HT-29 (cell line): ENCODE measurements around the gene WDR17. TPM values are rescaled to one million over a fixed set of nuclear protein-coding genes. Genes with fewer than 3 reads are reported as not detected.
A peak's percentile ranks its signal among the peaks of the same experiment; 100 is the strongest.

Experiments used
- DNase-seq: peaks from one replicate; pipeline ENCODE4 v3.0.0-alpha.2; 2015; ENCODE audit warnings: low spot score
- total RNA-seq: library from RNA; depleted of rRNA; stranded (reverse); fragments of >200 nt; shearing (Covaris generic); gene quantifications from 2 replicates; pipeline ENCODE4 v1.2.3, GENCODE V29; 2014; rRNA removed

The WDR17 gene
- not detected in 2 replicates for total RNA-seq

DNA sequence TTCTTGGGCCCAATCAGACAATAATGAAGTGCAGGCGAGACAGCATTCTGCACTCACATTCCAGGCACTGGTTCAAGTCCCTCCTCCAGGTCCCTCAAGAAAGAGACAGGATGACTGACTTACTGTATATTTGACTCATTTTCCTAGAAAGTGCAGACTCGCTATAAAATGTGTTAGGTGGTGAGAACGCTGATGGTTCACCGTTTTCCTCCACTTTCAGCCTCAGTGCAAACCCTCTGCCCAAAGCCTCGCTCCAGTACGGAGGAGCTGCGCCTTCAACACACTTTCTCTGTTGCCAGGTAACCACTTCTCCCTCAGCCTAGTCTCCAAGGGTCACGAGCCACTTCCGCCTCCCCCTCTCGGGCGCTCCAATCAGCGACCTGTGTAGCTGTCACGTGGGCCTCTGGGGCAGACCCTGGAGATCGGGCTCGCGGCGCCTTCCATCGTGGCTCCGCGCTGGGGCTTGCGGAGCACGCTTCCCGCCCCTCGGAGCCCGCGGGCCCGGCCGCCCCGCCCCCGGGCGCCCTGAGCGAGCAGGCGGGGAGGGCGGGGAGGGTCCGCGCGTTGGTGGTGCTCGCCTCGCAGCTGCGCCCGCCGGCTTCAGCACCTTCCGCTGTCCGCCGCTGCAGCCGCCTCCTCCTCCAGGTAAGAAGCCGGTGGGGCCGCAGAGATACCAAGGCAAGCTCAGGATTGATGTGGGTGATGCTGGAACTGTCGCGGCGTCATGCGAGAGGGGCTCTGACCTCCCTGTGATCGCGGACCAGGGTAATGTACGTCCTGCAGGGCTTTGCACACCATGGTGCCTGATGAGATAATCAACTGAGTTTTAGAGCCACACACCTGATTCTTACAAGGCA, at the start of gene WDR17:
Gene WDR17 (plus strand): TSS at position 407 of the 857 bp plus-strand sequence. CDS start 45,740 bp downstream, outside the sequence.
- DNase-seq = no peak

- no peak for DNase-seq
These were observed 49.0 kb upstream of the WDR17 start for GRCh38 chr4:176016601-176017000.

DNA sequence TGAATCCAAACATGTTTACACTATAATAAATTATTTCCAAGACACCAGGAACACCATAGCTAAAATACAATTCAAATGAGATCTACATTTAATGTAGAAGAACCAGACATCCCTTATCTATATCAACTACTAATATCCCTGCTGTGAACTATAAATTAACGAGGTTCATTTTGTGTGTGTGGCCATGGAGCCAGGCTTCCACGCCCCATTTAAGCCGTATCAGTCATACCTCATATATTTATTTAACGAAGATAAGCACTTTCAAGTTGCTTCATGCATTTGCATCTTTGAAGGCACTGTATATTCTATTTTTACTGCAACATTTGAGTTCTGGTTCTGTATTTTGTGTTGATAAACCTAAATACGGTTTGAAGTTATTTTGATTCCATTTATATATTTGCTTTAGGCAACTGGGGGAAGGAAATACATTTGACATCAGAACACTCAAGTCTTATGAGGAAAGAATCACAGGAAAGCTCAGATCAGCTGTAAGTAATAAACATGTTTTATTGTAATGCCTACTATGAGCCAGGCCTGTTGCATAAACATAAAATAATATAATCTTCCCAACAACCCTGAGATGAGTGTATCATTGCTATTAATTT, 45.1 kb upstream of the WDR17 start:
- no peak for DNase-seq

- no peak for DNase-seq
These were observed 35.2 kb upstream of the WDR17 start for GRCh38 chr4:176030391-176030790.

DNA sequence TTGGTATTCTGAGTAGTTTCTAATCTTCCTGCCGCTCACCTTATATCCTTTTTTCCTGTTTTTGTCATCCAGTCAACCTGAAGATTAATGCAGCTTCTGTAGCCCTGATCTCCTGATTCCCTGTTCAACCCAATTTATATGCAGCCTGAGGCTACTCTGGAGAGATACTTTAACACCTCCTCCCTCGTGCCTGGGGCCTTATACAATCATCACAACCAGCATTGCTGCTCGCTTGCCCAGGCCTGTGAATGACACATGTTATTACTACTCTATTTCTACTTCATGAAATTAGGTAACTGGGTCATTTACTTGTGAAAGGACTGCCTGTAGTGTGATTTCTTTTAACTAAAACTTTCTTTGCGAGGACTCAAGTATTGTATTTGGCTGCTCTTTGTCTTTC, 33.7 kb upstream of the WDR17 start:
- no peak for DNase-seq

- no peak for DNase-seq
These were observed 33.2 kb upstream of the WDR17 start for GRCh38 chr4:176032454-176032853.

DNA sequence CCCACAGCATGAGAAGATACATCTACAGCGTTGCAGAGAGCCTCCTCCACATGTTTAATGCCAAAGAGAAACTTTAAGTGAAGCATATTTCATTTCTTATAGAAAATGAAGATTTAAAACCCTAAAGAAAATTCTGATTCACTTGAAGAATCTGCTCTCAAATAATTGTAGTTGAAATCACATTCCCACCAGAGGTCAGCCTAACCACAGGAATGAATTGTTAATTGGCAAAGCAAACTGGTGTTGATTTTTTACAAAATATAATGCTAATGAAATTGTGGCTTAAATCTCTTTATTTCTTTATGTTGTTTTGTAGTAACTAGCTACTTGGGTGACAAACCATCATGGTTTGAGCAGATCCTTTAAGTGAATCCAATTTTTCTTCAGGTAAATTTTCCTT, 31.1 kb upstream of the WDR17 start:
- DNase-seq = peak; percentile 16

DNA sequence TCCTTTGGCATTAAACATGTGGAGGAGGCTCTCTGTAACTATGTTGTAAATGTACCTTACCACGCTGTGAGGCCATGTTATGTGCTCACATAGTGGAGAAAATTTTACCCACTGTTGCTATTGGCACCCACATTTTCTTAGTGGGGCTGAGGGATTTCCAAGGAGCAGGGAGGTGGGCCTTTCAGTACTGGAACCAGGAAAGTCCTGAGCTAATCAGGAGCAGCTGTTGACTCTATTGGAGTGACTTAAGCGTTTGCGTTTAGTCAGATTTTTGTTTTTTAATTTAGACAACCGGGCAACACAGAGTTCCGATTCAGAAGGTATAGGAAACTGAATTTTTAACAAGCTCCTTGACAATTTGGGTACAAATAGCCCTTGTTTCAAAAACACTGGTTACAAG, 30.7 kb upstream of the WDR17 start:
- no peak for DNase-seq

GRCh38 chr4:176036585-176037205, 28.9 kb upstream of the WDR17 start:
- no peak for DNase-seq

GRCh38 chr4:176038789-176039188, 26.9 kb upstream of the WDR17 start:
- DNase-seq = no peak

GRCh38 chr4:176042195-176042594, 23.4 kb upstream of the WDR17 start:
- DNase-seq = no peak

- no peak for DNase-seq
These were observed 21.6 kb upstream of the WDR17 start for GRCh38 chr4:176043838-176044588.

DNA sequence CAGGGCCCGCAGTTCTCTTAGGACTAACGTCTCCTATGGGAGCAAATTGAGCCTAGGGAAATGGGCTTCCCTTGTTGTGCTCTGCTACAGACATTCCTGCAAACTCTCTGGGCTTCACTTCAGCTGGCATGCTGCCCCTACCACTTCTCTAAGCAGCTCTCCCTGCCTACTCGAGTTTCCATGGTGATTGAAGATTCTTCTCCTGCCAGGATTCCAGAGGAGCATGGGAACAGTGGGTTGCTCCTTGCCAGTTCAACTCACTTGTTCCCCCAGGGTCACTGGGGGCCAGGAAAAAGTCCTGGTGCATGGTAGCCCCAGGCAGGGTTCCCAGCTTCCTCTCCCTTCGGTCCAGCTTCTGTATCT, 21.1 kb upstream of the WDR17 start:
- no peak for DNase-seq

DNA sequence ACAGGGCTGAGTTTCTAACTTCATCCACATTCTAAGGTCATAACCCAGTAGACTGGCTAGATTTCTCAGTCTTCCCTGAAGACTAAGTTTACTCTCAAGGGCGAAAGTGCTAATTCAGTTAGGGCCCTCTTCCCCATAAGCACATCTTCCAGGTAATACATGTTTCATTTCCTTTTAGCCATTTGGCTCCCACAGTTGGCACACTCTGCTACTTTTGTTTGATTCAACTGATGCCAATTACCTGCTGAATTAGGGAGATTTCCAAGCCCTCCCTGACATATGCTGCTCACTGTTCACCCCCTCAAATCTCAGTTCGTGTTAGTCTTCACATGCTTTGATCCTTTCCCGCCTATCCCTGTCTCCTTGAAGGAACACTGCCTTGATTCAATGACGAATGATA, 17.0 kb upstream of the WDR17 start:
- DNase-seq = no peak

DNA sequence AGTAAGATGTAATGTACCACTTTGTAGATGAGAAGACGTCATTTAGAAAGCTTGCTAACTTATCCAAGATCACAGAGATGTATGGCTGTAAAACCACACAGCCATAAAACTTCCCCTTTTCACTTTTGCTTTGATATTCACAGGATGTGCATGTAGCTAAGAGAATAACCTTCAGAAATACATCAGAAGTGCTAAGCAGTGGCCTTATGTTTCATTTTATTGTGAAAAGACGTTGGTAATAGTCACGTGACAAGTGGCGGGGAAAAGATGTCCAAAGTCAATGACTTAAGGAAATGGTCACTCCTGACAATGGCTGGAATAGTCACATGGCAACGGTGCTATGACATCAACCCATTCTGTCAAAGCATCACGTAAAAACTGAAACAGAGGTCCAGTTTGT, 12.9 kb upstream of the WDR17 start:
- DNase-seq = no peak

DNA sequence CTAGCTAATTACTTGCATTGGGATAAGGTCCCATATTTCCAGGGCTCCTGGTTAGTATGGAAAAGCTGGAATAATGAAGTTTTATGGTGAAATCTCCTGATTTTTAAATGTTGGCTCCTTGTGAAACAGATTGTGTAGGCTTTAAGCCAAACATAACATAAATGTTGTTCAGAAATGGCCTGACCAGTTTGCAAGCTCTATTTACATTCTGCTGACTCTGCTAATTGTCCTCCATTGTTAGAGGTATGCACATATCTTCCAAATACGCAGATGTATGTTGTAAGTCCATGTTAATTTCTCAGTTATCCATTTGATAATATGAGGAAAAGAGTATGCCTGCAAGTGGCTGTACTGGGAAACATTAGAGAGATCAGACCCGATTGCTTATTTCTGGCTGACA, 11.9 kb upstream of the WDR17 start:
- DNase-seq = no peak

- DNase-seq = peak; percentile 3
These were observed 10.7 kb upstream of the WDR17 start for GRCh38 chr4:176054942-176055341.

- DNase-seq = no peak
These were observed 1.9 kb upstream of the WDR17 start for GRCh38 chr4:176063718-176064117.

DNA sequence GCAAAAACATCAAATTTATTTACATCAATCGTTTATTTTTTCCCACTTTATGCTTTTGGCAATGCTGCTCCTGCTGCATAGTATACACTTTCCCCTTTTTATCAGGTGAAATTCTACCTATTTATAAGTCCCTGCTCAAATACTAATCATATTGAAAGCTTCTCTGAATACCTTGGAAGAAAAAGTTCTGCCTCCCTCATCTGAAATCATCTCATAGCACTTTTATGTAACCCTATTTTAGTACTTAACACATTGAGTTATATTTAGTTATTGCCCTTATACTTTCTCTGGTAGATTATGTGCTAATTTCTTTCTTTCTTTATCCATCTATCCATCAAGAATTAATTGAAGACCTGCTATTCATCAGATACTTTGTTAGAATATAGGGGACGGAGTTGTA, 1.1 kb upstream of the WDR17 start:
- DNase-seq = no peak

- DNase-seq = no peak
These were observed 1.1 kb downstream of the WDR17 start for GRCh38 chr4:176066757-176067156.

GRCh38 chr4:176077561-176077960, 11.9 kb downstream of the WDR17 start:
- DNase-seq = no peak

DNA sequence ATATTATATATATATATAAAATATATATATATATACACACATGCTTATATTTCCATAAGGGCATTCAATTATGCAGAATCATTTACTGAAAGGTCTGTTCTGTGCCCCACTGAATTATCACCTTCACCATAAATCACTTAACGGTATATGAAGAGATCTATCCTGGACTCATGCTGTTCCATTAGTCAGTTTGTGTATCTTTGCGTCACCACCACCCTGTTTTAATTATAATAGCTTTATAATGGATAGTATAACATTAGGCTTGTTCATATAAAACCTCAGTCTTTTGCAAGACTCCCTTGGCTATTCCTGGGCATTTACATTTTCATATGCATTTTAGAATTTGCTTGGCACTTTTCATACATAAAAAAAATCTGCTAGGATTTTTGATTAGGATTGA, 19.1 kb downstream of the WDR17 start:
- DNase-seq = no peak
